Amniotic stem cell (primary cell): ENCODE results near the gene OR2V1.
"Not testable (repeated sequence)": the region's sequence is repeated elsewhere in the genome, so short reads cannot be mapped to it uniquely, and the experiment has no call there.

Experiments used
- DNase-seq: peaks from one replicate; lab custom pipeline; 2025; lab: John Stamatoyannopoulos, UW

The OR2V1 gene

DNA sequence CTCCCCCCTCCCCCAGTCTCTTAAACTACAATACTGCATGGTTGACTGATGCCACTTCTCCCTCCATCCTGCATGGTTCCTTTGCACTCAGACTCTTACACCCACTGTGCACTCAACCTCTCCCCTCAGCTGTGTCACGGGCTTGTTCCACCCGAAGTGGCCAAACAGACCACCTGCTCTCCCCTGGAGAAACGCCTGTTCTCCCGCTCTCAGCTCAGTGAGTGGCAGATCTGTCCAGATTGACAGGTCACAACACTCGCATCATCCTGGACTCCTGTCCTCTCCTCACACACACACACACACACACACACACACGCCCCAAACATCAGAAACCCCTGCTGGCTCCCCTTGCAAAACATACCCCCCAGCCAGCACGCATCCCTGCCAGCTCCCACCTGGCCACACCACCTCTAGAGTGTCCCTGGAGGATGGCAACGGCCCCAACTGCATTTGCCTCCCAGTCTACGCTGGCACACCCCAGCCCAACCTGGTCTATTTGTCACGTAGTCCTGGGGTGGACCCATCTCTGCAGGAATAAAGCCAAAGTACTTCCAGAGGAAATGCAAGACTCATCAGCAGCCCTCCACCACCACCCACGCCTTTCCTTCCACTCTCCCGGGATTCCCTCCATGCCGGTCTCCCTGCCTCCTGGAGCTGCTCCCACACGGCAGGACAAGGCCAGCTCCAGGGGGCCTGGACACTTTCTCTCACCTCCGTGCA, 2.9 kb downstream of the OR2V1 start:
- DNase-seq, result no peak

DNA sequence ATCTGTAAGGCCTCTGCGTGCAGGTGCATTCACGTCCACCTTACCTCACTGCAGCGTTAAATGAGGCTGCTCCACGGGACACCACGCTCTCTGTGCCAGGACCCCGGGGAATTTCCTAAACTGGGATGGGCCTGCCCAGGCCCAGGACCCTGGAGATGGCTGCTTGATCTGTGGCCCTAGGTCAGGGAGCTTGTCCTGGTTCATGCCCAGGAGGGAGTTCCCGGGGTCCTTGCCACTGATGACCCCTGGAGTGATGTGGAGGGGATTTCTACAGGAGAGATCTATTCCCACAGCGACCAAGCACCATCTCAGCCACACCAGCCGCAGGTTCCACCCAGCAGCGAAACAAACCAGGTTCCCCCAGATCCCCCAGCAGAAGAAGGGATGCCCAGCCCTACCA, 3.5 kb downstream of the OR2V1 start:
- DNase-seq, result no peak

DNA sequence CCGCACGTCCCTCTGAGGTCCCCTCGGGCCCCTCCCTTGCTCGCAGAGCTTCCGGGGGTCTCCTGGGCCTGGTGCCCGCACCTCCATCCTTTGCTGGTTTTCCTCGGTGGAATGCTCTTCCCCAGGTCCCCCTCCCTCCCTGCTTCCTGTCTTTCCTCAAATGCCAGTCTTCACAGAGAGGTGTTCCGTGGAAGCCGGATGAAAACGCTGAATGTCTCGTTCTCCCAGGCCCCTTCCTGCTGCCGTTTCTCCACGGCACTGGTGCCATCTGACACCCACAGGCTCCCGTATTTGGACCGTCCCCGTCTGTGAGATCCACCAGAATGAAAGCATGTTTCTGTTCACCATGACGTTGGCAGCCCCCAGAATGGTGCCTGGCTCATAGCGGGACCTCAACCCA, 4.1 kb downstream of the OR2V1 start:
- no peak for DNase-seq

DNA sequence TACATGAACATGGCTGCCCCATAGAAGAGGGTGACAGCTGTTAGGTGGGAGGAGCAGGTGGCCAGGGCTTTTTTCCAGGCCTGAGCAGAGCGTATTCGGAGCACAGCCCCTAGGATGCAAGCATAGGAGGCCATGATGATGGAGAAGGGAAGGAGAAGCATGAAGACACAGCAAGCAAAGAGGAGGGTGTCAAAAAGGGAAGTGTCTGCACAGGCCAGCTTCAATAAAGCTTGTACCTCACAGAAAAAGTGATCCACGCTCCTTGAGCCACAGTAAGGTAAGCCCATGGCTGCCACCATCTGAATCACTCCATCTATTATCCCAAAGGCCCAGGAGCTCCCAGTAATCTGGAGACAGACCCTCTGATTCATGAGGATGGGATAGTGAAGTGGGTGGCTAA, 6.4 kb downstream of the OR2V1 start:
- no peak for DNase-seq

DNA sequence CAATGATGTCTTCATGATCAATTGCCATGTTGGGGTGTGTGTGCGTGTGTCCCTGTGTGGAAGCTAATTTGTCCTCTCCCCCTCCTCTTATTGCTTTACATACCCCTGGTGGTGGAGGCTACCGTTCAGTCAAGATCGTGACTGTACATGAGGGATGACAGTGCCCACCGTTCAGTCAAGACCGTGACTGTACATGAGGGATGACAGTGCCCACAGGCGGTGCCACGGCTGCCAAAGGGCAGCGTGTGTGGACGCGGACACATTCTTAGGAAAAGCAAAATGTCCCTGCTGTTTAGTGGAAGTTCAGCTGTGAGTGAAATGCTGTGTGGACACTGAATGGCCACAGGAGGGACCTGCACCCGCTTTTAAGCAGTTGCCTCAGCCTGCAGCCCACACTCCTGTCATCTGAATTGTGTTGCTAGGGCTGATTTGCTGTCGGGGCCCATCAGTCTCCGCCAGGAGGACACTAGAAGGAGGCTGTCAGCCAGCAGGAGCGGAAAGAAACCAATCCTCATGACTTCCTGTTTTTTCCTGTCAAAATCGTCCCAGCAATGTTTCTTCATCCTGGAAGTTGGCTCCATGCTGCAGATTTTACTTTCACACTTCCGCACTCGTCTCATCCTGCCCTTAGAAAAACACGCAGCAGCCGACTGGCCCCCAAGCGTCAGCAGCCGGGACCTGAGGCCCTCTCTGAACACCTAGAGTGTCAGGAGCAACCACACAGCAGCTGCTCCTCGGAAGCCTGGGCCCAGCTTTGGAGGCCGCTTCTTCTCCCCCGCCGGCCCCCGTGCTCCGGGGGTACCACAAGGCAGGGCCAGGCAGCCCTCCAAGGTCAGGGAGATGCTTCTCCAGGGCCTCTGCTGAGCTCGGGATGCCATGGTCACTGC, 9.1 kb downstream of the OR2V1 start:
- DNase-seq, result no peak

DNA sequence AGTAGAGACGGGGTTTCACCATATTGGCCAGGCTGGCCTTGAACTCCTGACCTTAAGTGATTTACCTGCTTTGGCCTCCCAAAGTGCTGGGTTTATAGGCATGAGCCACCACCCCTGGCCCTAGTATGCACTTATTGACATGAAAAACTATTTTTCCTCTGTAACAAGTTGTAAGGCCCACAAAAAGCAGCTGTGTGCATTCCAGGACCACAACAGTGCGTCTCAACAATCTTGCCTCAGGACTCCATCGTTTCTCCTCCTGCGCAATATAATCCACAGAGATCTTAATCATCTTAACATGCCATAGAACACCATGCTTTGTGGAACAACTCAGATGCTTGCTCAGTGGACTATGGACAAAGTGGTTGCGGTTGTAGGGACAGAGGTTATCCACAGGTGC, 10.2 kb downstream of the OR2V1 start:
- no peak for DNase-seq

DNA sequence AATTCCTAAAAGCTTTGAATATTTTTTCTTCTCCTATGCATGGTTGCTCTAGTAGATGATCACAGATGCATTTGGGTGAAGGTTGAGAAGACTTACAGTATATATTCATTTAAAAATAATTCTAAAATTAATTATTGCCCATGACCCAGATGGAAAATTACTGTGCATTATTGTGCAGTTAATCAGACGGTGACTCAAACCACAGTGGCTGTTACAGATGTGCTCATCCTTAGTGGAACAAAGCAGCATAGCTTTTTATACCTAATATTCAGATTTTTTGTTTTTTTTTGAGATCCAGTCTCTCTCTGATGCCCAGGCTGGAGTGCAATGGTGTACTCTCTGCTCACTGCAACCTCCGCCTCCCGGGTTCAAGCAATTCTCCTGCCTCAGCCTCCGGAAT, 10.7 kb downstream of the OR2V1 start:
- DNase-seq, result no peak

DNA sequence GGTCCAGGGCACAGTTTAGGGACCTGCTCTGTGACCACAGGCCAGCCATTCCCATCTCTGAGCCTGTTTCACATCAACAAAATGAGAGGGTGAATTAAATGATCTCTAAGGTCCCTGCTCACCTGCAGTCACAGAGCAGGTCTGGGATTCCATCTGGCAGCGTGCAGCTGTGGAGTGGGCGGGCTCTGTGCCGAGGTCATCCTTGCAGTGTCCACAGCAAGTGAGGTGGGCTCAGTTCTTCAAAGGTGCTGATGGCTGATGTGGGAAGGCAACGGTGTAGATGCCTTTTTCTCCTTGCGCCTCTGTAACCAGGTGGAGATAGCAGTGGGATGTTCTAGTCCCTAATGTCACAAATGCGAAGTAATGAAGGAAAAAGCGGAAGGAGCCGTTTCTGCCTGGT, 11.9 kb downstream of the OR2V1 start:
- DNase-seq, result no peak

DNA sequence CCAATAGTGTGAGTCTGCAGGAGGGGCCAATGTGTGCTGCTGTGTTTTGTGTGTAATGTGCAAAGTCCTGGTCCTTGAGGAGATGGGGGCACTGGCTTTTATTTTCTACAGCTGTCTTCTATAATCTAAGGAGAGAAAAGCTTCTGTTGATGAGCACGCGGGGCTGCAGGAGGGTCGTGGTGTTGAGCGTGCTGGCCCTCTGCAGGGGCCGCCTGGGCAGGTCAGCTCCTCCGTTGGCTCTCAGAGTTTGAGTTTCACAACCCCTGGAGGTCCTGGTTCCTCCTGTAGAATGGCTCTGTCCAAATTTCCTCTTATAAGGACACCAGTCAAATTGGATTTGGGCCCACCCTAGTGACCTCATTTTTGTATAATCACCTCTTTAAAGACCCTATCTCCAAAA, 12.6 kb downstream of the OR2V1 start:
- no peak for DNase-seq

DNA sequence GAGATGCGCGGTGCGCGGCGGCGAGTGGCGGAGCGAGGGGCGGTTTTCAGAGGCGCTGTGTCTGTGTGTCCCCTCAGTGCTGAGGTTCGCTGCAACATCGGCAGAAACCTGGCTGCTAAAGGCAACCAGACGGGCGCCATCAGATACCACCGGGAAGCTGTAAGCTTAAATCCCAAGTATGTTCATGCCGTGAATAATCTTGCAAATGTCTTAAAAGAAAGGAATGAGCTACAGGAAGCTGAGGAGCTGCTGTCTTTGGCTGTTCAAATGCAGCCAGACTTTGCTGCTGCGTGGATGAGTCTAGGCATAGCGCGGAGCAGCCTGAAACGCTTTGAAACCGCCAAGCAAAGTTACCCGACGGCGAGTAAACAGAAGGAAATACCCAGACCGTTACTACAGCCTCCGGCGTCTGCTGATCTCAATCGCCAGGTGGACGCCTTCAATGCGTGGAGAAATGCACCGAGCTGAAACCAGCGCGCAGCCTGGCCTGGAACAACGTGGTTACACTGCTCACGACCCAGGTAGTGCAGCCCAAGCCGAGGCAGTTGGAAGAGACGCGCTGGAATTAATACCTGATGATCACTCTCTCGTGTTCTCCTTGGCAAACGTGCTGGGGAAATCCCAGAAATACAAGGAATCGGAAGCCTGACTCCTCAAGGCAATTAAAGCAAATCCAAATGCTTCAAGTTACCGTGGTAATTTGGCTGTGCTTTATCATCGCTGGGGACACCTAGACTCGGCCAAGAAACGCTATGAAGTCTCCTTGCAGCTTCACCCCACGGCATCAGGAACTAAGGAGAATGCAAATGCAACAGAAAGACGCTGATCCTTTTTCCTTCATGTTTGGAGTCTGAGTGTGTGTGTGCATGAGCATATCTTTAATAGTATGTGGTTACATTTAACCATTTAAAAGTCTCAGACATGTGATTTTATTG, 15.9 kb downstream of the OR2V1 start:
- no peak for DNase-seq

DNA sequence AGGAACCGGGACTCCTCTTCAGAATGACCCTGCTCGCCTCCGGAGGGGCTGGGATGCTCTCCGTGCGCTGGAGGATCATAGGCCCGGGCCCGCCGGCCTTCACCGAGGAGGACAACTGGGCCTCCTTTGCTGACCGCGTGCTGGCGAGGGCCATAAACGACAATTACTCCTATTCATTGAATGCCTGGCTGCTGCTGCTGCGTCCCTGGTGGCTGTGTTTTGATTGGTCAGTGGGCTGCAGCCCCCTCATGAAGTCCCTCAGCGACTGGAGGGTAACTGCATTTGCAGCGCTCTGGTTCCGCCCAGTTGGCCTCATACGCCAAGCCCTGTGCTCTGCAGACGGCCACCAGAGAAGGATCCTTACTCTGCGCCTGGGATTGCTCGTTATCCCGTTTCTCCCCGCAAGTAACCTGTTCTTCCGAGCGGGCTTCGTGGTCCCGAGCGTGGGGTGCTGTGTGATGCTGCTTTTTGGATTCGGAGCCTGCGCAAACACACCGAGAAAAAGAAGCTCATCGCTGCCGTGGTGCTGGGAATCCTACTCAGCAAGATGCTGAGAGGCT, 16.6 kb downstream of the OR2V1 start:
- DNase-seq, result no peak

DNA sequence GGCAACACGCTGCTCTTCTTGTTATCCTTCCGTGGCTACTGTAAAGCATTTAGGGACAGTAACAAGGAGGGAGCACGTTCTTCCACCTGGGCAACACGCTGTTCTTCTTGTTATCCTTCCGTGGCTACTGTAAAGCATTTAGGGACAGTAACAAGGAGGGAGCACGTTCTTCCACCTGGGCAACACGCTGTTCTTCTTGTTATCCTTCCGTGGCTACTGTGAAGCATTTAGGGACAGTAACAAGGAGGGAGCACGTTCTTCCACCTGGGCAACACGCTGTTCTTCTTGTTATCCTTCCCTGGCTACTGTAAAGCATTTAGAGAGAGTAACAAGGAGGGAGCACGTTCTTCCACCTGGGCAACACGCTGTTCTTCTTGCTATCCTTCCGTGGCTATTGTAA, 17.4 kb downstream of the OR2V1 start:
- DNase-seq, result not testable (repeated sequence)

DNA sequence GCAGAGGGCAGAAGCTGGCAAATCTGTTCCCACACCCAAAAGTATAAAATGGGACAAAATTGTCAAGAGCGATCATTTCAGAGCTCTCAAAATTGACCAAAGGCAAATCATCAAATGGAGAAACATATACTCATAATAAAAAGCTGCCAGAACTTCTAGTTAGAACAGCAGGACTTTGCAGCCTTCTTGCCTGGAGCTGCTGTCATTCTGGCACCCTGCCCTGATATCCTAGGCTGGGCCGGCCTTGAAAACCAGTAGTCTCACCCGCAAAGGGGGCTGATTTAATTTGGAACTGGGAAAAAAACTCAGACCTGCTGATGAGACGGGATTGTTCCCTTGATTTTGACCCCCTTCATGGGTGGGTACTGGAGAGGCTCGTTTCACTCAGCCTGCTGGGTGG, 18.5 kb downstream of the OR2V1 start:
- no peak for DNase-seq

DNA sequence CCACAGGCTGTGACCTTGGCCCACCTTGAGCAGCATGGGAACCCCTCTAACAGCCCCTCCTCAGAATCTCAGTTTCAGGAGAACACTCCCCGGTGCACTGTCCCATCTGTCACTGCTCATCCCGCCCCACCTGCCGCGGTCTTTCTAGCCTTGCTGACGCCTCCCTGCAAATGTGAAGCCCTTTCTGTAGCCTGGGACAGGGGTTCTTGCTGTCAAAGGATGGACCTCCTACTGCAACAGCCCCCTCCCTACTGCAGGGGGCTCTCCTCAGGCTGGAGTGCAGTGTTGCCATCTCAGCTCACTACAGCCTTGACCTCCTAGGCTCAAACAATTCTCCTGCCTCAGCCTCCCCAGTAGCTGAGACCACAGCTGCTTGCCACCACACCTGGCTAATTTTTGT, 20.0 kb downstream of the OR2V1 start:
- DNase-seq, result no peak

DNA sequence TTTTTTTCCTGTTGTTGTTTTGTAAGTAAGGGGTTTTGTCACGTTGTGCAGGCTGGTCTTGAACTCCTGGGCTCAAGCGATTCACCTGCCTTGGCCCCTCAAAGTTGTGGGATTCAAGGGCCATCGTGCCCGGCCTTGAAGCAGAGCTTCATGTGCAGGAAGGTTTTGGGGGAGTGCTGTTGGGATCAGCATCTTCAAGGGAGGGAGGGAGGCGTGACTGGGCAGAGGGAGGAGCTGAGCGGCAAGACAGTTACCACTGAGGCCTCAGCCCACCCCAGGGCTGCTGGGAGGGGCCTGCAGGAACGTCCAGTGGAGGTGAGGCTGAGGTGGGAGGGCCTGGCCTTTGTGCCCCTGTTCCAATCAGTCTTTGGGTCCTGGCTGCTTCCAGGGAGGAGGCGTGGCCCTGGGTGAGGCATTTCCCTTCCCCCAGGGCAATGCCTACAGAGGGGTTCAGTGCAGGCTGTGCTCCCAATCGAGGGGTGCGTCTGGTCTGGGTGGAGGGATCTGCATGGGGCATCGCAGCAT, 21.4 kb downstream of the OR2V1 start:
- no peak for DNase-seq

DNA sequence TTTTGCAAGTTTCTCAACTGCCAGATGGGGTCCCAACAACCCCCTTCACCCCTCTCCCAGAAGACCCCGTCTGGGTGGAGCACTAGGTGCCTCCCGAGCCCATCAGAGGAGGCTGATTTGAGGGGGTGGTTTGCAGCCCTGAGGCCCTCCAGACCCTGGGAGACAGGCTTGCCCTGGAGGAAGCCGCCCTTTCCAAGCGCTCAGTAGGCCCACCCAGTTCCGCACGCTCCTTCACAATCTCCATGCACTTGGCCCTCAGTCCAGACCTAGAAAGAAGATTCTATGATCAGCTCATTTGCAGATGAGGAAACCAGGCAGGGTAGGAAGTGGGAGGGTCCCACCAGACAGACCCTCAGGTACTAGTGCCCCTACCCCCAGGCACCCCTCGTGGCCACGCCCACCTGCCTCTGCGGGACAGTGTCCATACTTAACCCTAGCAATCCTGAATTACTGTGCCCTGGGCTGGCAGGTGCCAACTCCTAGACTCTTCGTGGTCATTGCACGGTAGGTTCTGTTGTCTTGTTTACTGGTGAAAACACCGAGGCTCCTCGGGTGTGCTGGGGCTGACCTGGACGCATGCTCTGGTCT, 22.3 kb downstream of the OR2V1 start:
- DNase-seq, result no peak

DNA sequence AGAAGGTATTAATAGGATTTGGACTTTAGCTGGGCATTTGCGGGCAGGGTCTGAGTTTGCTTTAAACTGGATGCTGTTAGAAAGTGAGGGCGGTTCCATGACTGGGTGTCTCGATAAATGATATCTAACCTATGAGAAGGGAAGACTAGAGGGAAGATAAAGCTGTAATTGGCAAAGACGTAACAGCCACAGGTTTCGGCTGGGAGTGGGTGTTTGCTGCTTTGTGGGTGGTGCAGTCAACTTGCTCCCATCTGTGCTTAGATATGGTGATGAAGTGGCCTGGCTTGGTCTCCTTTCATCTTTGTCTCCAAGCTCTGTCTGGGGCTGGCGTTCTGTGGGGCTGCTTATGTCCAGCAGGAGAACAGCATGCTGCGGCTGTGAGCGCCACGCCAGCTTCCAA, 23.3 kb downstream of the OR2V1 start:
- DNase-seq, result no peak

DNA sequence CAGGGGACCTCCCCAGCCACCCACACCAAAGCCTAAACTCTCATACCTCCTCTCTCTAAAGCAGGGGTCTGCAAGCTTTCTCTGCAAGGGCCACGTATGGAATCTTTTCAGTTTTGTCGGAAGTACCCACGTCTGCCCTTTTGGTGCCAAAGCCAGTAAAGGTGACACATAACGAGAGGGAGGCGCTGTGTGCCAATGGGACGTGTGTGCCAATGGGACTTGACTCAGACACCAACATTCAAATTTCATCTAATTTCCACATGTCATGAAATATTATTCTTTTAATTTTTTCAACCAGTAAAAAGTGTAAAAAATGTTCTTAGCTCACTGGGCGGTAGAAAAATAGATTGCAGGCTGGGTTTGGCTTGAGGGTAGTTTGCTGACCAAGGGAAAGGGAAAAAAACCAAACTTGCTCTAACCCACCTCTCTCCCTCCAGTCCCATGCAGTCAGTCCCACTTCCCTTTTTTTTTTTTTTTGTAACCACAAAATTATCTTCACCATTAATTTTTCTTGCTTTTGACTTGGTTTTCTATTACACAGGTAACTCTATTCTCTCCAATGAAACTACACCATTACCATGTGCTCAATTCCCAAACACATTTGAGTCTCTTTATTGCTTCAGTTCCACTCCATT, 25.5 kb downstream of the OR2V1 start:
- DNase-seq, result no peak

DNA sequence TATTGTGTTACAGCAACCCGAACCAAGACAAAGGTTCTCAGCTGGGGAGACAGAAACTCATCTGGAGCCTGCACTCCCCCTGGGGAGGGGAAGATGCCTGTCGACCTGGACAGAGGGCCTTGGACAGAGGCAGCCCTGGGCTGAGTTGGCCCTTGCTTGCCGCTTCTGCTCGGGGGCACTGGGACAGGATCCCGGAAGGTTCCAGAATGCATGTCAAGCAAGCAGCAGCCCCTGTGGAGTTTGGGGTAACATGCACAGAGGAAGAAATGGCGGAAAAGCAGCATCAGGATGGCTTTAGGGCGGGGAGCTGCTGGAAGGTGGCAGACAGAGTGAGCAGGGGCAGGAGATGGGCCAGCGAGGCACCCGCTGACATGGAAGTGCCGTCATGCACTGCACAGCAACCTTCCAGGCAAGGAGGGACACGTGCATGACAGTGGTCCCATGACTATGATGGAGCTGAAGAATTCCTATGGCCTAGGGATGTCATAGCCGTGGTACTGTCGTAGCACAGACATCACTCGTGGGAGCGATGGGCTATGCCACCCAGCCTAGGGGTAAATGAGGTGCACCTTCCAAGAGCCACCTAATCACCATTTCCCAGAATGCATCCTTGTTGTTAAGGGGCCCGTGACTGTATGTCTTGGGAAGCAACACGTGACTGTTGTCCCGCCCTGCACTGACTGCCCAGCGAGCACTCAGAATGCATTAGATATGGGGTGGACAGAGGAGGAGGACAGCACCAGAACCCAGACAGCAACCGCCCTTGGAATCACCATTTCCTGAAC, 26.2 kb downstream of the OR2V1 start:
- DNase-seq, result not testable (repeated sequence)

DNA sequence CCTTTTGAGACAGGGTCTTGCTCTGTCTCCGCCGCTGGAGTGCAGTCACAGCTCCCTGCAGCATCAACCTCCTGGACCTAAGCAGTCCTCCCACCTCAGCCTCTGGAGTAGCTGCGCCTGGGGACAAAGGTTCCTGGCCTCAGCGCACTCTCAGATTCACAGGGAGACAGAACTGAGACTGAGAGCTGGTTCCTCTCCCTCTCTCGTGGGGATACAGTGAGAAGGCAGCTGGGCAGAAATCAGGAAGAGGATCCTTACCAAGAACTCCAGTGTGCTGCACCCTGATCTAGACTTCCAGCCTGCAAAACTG, 26.8 kb downstream of the OR2V1 start:
- not testable (repeated sequence) for DNase-seq
